Right renal cortex interstitium (tissue), 3 donors: ENCODE data around the gene DNAAF5. TPM values are rescaled to one million over a fixed set of nuclear protein-coding genes. Genes with fewer than 3 reads are reported as not detected.

Experiments used
- DNase-seq, 3 donors: peaks; one replicate each; pipeline ENCODE4 v3.0.0-alpha.2; 2013; ENCODE audit warnings: low read depth in 3 of 3, low spot score in 2 of 3
- polyA plus RNA-seq, 3 donors: library from polyadenylated mRNA; unstranded; fragments of 120-200 nt; gene quantifications; one replicate each; pipeline ENCODE4 v1.2.1, GENCODE V29; 2013; ENCODE audit not compliant: insufficient read length in 3 of 3

The DNAAF5 gene
- polyA plus RNA-seq, 3 donors = 27.7 to 29.2 (median 28.0) TPM

DNA sequence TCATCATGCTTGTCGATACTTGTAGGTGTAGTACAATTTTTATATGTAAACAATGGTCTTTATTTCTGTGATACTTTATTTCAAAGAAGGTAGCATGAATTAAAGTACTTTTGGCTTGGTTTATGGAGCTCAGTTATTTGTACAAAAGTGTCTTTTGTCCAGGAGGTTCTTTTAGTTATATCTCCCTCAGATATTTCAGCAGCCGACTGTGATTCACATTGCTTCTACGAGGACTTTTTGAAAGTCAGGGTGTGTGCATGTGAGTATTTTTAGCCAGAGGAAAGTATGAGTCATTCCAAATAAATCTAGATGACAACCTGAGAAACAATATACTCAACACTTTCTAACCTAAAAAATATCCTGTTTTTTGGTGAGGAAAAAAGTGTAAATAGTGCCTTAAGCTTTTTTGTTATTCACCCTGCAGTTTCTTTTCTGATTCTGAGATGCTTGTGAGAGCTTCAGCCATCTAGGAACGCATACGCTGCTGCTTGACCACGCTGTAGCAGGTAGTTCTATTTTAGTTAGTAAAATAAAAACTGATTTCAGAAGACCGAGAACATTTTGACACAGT lies 105.2 kb downstream of the DNAAF5 start:
- DNase-seq = peak in 1 of 3 donors; percentile 47

DNA sequence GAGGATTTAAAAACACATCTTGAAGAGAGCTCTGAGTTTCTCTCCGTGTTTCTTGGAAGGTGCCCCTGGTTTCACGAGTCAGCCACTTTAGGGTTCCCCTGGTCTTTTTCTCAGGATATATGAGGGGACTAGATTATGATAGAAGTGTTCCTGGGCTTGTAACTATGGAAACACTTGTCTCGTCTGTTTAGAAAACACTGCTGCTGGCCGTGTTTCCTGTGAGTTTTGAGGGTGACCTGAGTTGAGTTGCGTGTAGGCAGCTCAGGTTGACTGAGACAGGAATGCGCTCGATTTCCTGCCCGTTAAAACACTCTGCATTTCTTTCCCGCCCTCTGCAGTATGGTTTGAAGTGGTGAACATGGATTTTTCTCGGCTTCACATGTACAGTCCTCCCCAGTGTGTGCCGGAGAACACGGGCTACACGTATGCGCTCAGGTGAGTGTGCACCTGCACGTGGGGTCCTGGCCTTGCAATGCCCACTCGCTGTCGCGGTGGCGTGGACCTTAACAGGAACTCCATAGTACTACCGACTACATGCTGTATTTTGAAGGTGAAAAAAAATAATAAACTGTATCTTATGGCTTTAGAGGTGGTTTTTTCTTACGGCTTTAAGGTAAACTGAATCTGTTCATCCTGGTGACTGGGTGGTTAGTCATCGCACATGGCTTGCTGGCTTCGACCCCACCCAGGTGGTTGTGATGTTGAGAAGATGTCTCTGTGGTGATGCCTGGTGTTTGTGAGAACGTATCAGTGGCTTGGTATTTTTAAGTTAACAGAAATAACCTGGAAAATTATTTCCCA lies 105.9 kb downstream of the DNAAF5 start, which contains the start of gene SUN1:
TSS of gene SUN1 (plus strand) at position 310 of the 801 bp plus-strand sequence. CDS start at position 359, 49 bp downstream.
- DNase-seq = no peak

DNA sequence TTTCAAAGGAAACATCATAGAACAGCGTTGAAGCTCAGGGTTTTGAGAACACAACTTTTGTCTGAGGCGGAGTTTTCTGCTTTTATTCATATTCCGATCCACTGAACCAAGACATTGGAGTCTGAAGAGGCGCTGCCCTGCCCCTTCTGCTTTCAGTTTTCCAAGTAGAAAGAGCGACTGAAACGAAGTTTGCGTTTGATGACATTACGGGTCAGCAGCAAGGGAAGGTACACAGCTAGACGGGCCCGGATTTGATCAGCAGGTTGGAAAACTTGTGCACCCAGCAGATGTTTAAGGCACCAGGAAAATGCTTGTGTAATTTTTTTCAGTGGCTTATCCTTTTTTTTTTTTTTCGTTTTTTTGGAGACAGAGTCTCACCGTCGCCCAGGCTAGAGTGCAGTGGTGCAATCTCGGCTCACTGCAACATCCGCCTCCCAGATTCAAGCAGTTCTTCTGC lies 106.5 kb downstream of the DNAAF5 start:
- no peak for DNase-seq

DNA sequence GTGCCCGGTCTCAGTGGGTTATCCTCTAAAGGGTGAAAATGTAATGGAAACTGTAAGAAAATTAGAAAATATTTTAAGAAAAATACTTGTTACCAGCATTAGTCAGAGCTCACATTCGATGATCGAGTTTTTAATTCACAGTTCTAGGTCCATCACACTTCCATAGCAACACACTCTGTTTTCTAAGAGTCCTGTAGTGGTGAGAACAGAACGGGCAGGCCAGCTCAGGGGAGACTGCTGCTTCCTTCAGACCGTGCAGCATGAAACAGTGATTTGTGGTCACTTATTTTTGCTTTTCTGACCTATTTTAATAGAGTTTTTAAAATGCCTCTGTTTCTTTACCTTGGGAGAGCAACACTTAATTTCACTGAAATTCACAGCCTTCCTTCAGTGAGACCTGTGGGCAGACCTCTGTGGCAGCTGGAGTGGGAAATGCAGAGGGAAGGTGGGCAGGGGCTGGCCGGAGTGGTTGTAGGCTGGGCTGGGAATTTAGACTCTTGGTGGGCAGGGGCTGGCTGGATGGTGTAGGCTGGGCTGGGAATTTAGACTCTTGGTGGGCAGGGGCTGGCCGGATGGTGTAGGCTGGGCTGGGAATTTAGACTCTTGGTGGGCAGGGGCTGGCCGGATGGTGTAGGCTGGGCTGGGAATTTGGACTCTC lies 107.2 kb downstream of the DNAAF5 start:
- no peak for DNase-seq

DNA sequence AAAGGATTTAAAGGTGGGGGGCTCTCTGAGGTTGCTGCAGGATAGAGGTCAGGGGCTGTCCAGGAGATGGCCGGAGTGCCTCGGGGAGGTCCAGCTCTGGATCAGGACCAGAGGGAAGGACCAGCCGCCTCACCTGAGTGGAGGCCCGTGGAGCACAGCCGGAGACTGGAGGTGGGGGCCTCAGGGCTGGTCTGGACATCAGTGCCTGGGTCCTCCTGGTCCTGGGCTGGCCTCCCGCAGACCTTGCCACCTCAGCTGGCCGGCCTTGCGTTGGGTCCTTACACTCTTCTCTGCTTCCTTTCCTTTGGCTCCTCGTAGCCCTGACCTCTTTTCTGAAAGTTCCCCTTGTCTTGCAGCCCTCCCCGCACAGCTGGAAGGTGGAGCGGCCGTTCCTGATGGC lies 107.8 kb downstream of the DNAAF5 start:
- no peak for DNase-seq

DNA sequence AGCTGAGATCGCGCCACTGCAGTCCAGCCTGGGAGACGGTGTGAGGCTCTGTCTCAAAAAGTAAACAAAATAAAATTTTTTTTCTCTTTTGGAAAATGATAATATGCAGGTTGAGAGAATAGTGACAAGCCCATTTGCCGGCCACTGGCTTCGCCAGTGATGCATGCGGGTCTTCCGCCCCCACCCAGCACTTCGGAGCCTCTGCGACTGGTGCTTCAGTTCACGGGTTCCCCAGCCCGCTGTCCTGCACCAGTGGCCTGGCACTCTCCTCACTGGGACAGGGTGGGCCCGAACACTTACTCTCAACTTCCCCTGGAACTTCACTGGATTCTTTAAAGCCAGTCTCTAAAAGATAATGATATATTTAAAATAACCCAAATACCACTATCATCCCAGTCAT lies 108.5 kb downstream of the DNAAF5 start:
- no peak for DNase-seq

DNA sequence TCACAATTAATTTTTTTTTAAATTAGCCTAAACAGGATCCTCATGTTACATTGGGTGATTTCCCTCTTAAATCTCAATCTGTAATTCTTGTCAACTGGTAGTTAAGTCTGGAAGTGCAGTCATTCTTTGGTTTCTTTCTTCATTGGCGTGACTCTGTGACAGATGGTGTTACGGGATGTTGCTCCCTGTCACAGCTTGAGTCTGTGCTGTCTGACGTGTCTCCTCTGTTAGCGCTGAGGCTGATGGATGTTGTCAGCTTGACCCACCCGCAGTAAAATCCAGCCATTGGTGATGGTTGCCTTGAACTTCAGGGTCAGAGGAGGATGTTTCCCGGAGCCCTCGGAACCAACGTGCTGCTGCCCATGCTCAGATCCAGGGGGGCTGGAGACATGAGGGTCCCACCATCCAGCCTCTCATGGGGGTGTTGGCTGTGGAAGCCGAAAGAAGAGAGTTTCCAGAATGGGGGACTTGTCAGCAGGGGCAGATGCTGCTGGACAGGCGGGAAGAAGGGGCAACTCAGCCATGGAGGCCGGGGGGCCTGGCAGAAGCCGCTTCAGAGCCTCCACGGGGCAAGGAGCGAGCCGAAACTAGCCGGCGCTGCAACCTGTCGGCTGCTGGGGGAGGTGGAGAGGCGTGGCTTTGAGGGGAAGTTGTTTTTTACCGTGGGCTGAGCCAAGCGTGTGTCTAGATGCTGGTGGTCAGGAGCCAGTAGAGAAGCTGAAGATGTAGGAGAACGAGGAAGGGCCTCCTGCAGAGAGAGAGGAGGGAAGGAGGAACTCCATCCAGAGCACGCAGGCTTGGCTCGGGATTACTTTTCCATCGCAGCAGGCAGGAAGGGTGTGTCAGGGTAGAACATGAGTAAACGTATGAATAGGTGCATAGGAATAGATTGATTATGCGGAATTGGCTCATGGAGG lies 109.2 kb downstream of the DNAAF5 start:
- DNase-seq = no peak

Other genes with a start within 250 kb of the DNAAF5 start
- 10 to 100 TPM; 38.1 to 47.6 (median 44.8) TPM for gene PDGFA, start 206.9 kb upstream of the DNAAF5 start, polyA plus RNA-seq
- 10 to 100 TPM; 34.9 to 40.7 (median 38.4) TPM for gene PRKAR1B, start 582 bp downstream of the DNAAF5 start, polyA plus RNA-seq
- gene SUN1, start 105.8 kb downstream of the DNAAF5 start, polyA plus RNA-seq = 100 to 1,000 TPM; 109 to 118 (median 117) TPM
- gene GET4, start 149.9 kb downstream of the DNAAF5 start, polyA plus RNA-seq = 10 to 100 TPM; 29.9 to 34.8 (median 31.2) TPM
- gene ADAP1, start 228.0 kb downstream of the DNAAF5 start, polyA plus RNA-seq = 10 to 100 TPM; 10.6 to 13.9 (median 11.2) TPM
- 10 to 100 TPM; 11.1 to 14.5 (median 13.0) TPM for gene COX19, start 248.8 kb downstream of the DNAAF5 start, polyA plus RNA-seq